Large intestine (tissue), 12 donors: ENCODE results near the gene DNAJC27. TPM values are rescaled to one million over a fixed set of nuclear protein-coding genes. Genes with fewer than 3 reads are reported as not detected.
"Not testable (repeated sequence)": the region's sequence is repeated elsewhere in the genome, so short reads cannot be mapped to it uniquely, and the experiment has no call there.

Experiments used
- DNase-seq, 2 donors: peaks; one replicate each; pipeline versions ENCODE4 v3.0.0 to v3.0.0-alpha.2; 2013
- H3K27ac ChIP-seq: one replicate; pipeline ENCODE4 v1.5.1; 2013; ENCODE audit warnings: low read length
- H3K27me3 ChIP-seq: 2 replicates; pipeline ENCODE4 v1.6.1; 2013; ENCODE audit warnings: low read length; ENCODE audit not compliant: control insufficient read depth, insufficient read depth
- H3K36me3 ChIP-seq: 2 replicates; pipeline ENCODE4 v1.6.1; 2013; ENCODE audit warnings: low read length; ENCODE audit not compliant: control insufficient read depth, insufficient read depth
- H3K4me1 ChIP-seq: one replicate; pipeline ENCODE4 v1.6.1; 2013; ENCODE audit warnings: low read length; ENCODE audit not compliant: control insufficient read depth, insufficient read depth
- H3K4me3 ChIP-seq: one replicate; pipeline ENCODE4 v1.5.1; 2013; ENCODE audit warnings: low read length
- H3K9me3 ChIP-seq: one replicate; pipeline ENCODE4 v1.6.1; 2013; ENCODE audit warnings: mild to moderate bottlenecking, low read depth, low read length, moderate library complexity; ENCODE audit not compliant: control insufficient read depth
- WGBS: methylation state at CpG from one replicate; pipeline ENCODE4 v1.1.5; 2013; ENCODE audit warnings: low lambda C conversion rate; ENCODE audit not compliant: insufficient coverage; 5-methylcytosine and 5-hydroxymethylcytosine counted together
- long read RNA-seq, 11 donors: transcript quantifications; one replicate each; lab custom pipeline, GENCODE V29; 2026
- polyA plus RNA-seq: library from polyadenylated mRNA; unstranded; fragments of 120-200 nt; gene quantifications from one replicate; pipeline ENCODE4 v1.2.1, GENCODE V29; 2013

The DNAJC27 gene
- polyA plus RNA-seq: 6.5 TPM
- long read RNA-seq, donor 1: 0 reads
- long read RNA-seq, donor 2, full-length matches to known transcripts: 1 of 1 reads
- long read RNA-seq, donor 2, partial matches to known transcripts: 0 of 1 reads
- long read RNA-seq, donor 2, other reads (novel, unspliced or antisense): 0 of 1 reads
- long read RNA-seq, donor 3: 0 reads
- long read RNA-seq, donor 4: 0 reads
- long read RNA-seq, donor 5, full-length matches to known transcripts: 1 of 1 reads
- long read RNA-seq, donor 5, partial matches to known transcripts: 0 of 1 reads
- long read RNA-seq, donor 5, other reads (novel, unspliced or antisense): 0 of 1 reads
- long read RNA-seq, donor 6: 0 reads
- long read RNA-seq, donor 7: 0 reads
- long read RNA-seq, donor 8: 0 reads
- long read RNA-seq, donor 9: 0 reads
- long read RNA-seq, donor 10: 0 reads
- long read RNA-seq, donor 11: 0 reads

- peaks cover 6% of the 10 kb centered on the region for H3K4me1 ChIP-seq
- no peaks in the 10 kb centered on the region for H3K27me3 ChIP-seq
- H3K9me3 ChIP-seq: no peaks in the 10 kb centered on the region
- DNase-seq: peak; percentile 98 to 99
- WGBS: no CpG with 5 or more reads among the region's 72 CpGs
- H3K4me3 ChIP-seq: peak within 1 kb of the TSS; percentile 100
- peaks cover 2% of the 10 kb centered on the region for H3K36me3 ChIP-seq
- H3K27ac ChIP-seq: peak within 1 kb of the TSS; percentile 96
Observed at GRCh38 chr2:24971536-24972314, at the start of gene DNAJC27. DNAJC27 (minus strand) TSS chr2:24971955; CDS start chr2:24971904, 51 bp downstream.

GRCh38 chr2:25018681-25019080 is 46.9 kb upstream of the DNAJC27 start:
- Histone ChIP-seq H3K36me3 (no peaks in the 10 kb centered on the region), H3K4me1 (peaks cover 3% of the 10 kb centered on the region), H3K4me3 (no peak overlapping the region), H3K27ac (no peak overlapping the region), H3K9me3 (no peaks in the 10 kb centered on the region), H3K27me3 (no peaks in the 10 kb centered on the region)
- peak in 1 of 2 donors; percentile 29 for DNase-seq
- no CpG with 5 or more reads among the region's 7 CpGs for WGBS

GRCh38 chr2:25014631-25015030 is 42.9 kb upstream of the DNAJC27 start:
- no peak overlapping the region for H3K27ac ChIP-seq
- DNase-seq: no peak
- H3K27me3 ChIP-seq: no peaks in the 10 kb centered on the region
- WGBS: no CpG with 5 or more reads among the region's 9 CpGs
- H3K36me3 ChIP-seq: no peaks in the 10 kb centered on the region
- H3K9me3 ChIP-seq: no peaks in the 10 kb centered on the region
- H3K4me1 ChIP-seq: peaks cover 3% of the 10 kb centered on the region
- H3K4me3 ChIP-seq: no peak overlapping the region

- no CpG with 5 or more reads among the region's 2 CpGs for WGBS
- not testable (repeated sequence) for H3K4me1 ChIP-seq, DNase-seq, H3K9me3 ChIP-seq, H3K4me3 ChIP-seq, H3K36me3 ChIP-seq, H3K27ac ChIP-seq, H3K27me3 ChIP-seq
Observed at GRCh38 chr2:25011342-25011741, 39.6 kb upstream of the DNAJC27 start.

- no CpG with 5 or more reads among the region's 11 CpGs for WGBS
- Histone ChIP-seq H3K4me3 (no peak overlapping the region), H3K27ac (no peak overlapping the region), H3K4me1 (no peaks in the 10 kb centered on the region), H3K27me3 (no peaks in the 10 kb centered on the region), H3K9me3 (no peaks in the 10 kb centered on the region), H3K36me3 (no peaks in the 10 kb centered on the region)
- DNase-seq: no peak
Observed at GRCh38 chr2:25009954-25010353, 38.2 kb upstream of the DNAJC27 start.

GRCh38 chr2:25002066-25002465 is 30.3 kb upstream of the DNAJC27 start:
- Histone ChIP-seq H3K27ac (no peak overlapping the region), H3K27me3 (no peaks in the 10 kb centered on the region), H3K9me3 (no peaks in the 10 kb centered on the region), H3K4me1 (no peaks in the 10 kb centered on the region), H3K4me3 (no peak overlapping the region), H3K36me3 (no peaks in the 10 kb centered on the region)
- DNase-seq: no peak
- WGBS: no CpG with 5 or more reads among the region's 1 CpG

- no peaks in the 10 kb centered on the region for H3K9me3 ChIP-seq
- H3K27ac ChIP-seq: no peak overlapping the region
- H3K4me3 ChIP-seq: no peak overlapping the region
- H3K36me3 ChIP-seq: no peaks in the 10 kb centered on the region
- no peaks in the 10 kb centered on the region for H3K4me1 ChIP-seq
- no CpG with 5 or more reads among the region's 7 CpGs for WGBS
- H3K27me3 ChIP-seq: no peaks in the 10 kb centered on the region
- DNase-seq: no peak
Observed at GRCh38 chr2:25001325-25001637, 29.5 kb upstream of the DNAJC27 start.

- no CpG with 5 or more reads among the region's 6 CpGs for WGBS
- Histone ChIP-seq H3K27ac (no peak overlapping the region), H3K4me1 (no peaks in the 10 kb centered on the region), H3K4me3 (no peak overlapping the region), H3K27me3 (no peaks in the 10 kb centered on the region), H3K9me3 (no peaks in the 10 kb centered on the region), H3K36me3 (no peaks in the 10 kb centered on the region)
- no peak for DNase-seq
Observed at GRCh38 chr2:25000503-25001324, 29.0 kb upstream of the DNAJC27 start.

- WGBS: no CpG with 5 or more reads among the region's 4 CpGs
- H3K4me1 ChIP-seq: no peaks in the 10 kb centered on the region
- no peak overlapping the region for H3K4me3 ChIP-seq
- DNase-seq: no peak
- no peaks in the 10 kb centered on the region for H3K9me3 ChIP-seq
- H3K27me3 ChIP-seq: no peaks in the 10 kb centered on the region
- H3K36me3 ChIP-seq: no peaks in the 10 kb centered on the region
- no peak overlapping the region for H3K27ac ChIP-seq
Observed at GRCh38 chr2:25000036-25000435, 28.3 kb upstream of the DNAJC27 start.

GRCh38 chr2:24999097-24999496 is 27.3 kb upstream of the DNAJC27 start:
- not testable (repeated sequence) for H3K4me1 ChIP-seq, DNase-seq, H3K27ac ChIP-seq, H3K9me3 ChIP-seq, H3K27me3 ChIP-seq, H3K4me3 ChIP-seq, H3K36me3 ChIP-seq
- no CpG with 5 or more reads among the region's 8 CpGs for WGBS
